ENCODE results near the gene CRTC3.

CRTC3 gene

GRCh38 chr15:90595763-90596155, 66.0 kb downstream of the CRTC3 start:
- DNase-seq = no peak

GRCh38 chr15:90596943-90597342, 67.2 kb downstream of the CRTC3 start:
- DNase-seq = no peak

- DNase-seq = peak in 3 of 6 experiments; percentile 56 to 66 (median 60)
Observed at GRCh38 chr15:90597577-90597976, 67.9 kb downstream of the CRTC3 start.

- DNase-seq = no peak
Observed at GRCh38 chr15:90598031-90598577, 68.4 kb downstream of the CRTC3 start.

GRCh38 chr15:90598679-90599078, 69.0 kb downstream of the CRTC3 start:
- DNase-seq = no peak

GRCh38 chr15:90599116-90599515, 69.4 kb downstream of the CRTC3 start:
- DNase-seq = peak in 1 of 6 experiments; percentile 9

- DNase-seq = peak in 2 of 6 experiments; percentile 27 to 31
Observed at GRCh38 chr15:90599644-90600043, 69.9 kb downstream of the CRTC3 start.

- DNase-seq = no peak
Observed at GRCh38 chr15:90600954-90601353, 71.2 kb downstream of the CRTC3 start.

- peak in 2 of 6 experiments; percentile 34 to 44 for DNase-seq
Observed at GRCh38 chr15:90603893-90604292, 74.2 kb downstream of the CRTC3 start.

- DNase-seq = no peak
Observed at GRCh38 chr15:90606641-90607040, 76.9 kb downstream of the CRTC3 start.

- DNase-seq = no peak
Observed at GRCh38 chr15:90607361-90607760, 77.6 kb downstream of the CRTC3 start.

- no peak for DNase-seq
Observed at GRCh38 chr15:90609242-90610180, 79.8 kb downstream of the CRTC3 start.

- DNase-seq = no peak
Observed at GRCh38 chr15:90610190-90610589, 80.5 kb downstream of the CRTC3 start.

GRCh38 chr15:90611157-90611556, 81.4 kb downstream of the CRTC3 start:
- DNase-seq = no peak

- no peak for DNase-seq
Observed at GRCh38 chr15:90617171-90617570, 87.4 kb downstream of the CRTC3 start.

- DNase-seq = no peak
Observed at GRCh38 chr15:90617668-90618097, 88.0 kb downstream of the CRTC3 start.

GRCh38 chr15:90618330-90619125, 88.8 kb downstream of the CRTC3 start:
- no peak for DNase-seq

GRCh38 chr15:90619468-90619867, 89.7 kb downstream of the CRTC3 start:
- DNase-seq = peak in 2 of 6 experiments; percentile 16 to 28

- no peak for DNase-seq
Observed at GRCh38 chr15:90619939-90620338, 90.2 kb downstream of the CRTC3 start.

- peak in 2 of 6 experiments; percentile 34 to 56 for DNase-seq
Observed at GRCh38 chr15:90620379-90621067, 90.8 kb downstream of the CRTC3 start.

- no peak for DNase-seq
Observed at GRCh38 chr15:90623854-90624253, 94.1 kb downstream of the CRTC3 start.

GRCh38 chr15:90624278-90624981, 94.7 kb downstream of the CRTC3 start:
- DNase-seq = no peak

All from stimulated activated naive CD4-positive, alpha-beta T cell (primary cell).